HepG2 (cell line): Measurements from ENCODE around the gene SRRM3.
"Not testable (repeated sequence)": the region's sequence is repeated elsewhere in the genome, so short reads cannot be mapped to it uniquely, and the experiment has no call there.

ENCODE experiments used
- CBX2 ChIP-seq, 2 experiments: fragments of 200-600 bp in 1 of 2; sonication (generic); formaldehyde crosslinking in 1 of 2; IDR thresholded peaks; 2 replicates each; pipeline versions ENCODE4 v1.7.0 to v1.8.1; 2018 to 2022; ENCODE audit warnings: low read depth in 2 of 2, low read length in 1 of 2, mild to moderate bottlenecking in 1 of 2, missing genetic modification reagents in 1 of 2
- CTCF ChIP-seq: sonication (generic); formaldehyde crosslinking; IDR thresholded peaks from 2 replicates; pipeline ENCODE4 v1.5.0; 2020; ENCODE audit warnings: mild to moderate bottlenecking, missing genetic modification reagents, moderate library complexity
- DMAP1 ChIP-seq: IDR thresholded peaks from 2 replicates; pipeline ENCODE4 v1.6.1; 2016
- DPF2 ChIP-seq: sonication (generic); formaldehyde crosslinking; IDR thresholded peaks from 2 replicates; pipeline ENCODE4 v1.4.0; 2020; ENCODE audit warnings: mild to moderate bottlenecking, low read depth, missing genetic modification reagents, borderline replicate concordance
- EP300 ChIP-seq, 3 experiments: sonication (generic) in 1 of 3; formaldehyde crosslinking in 1 of 3; IDR thresholded peaks; 2 replicates each; pipeline versions ENCODE4 v1.5.1 to v1.6.1; 2011 to 2020; ENCODE audit warnings: low read depth in 2 of 3, low read length in 2 of 3, borderline replicate concordance in 1 of 3, improper control_type of control experiment in 1 of 3, mild to moderate bottlenecking in 1 of 3, missing genetic modification reagents in 1 of 3, moderate library complexity in 1 of 3
- EZH2 ChIP-seq: conservative IDR thresholded peaks from 2 replicates; pipeline ENCODE4 v1.6.1; 2012; ENCODE audit warnings: mild to moderate bottlenecking, low read depth, low read length, moderate library complexity
- HIC2 ChIP-seq: sonication (generic); formaldehyde crosslinking; IDR thresholded peaks from 2 replicates; pipeline ENCODE4 v1.9.0; 2022; ENCODE audit warnings: low read depth, missing genetic modification reagents
- REPIN1 ChIP-seq: sonication (generic); formaldehyde crosslinking; IDR thresholded peaks from 2 replicates; pipeline ENCODE4 v1.8.0; 2022; ENCODE audit warnings: missing genetic modification reagents, low read depth, mild to moderate bottlenecking, borderline replicate concordance
- SRF ChIP-seq: IDR thresholded peaks from 2 replicates; pipeline ENCODE4 v1.6.1; 2011; ENCODE audit warnings: mild to moderate bottlenecking, low read depth, low read length, moderate library complexity
- ZFX ChIP-seq: sonication (generic); formaldehyde crosslinking; IDR thresholded peaks from 2 replicates; pipeline ENCODE4 v1.4.0; 2020; ENCODE audit warnings: mild to moderate bottlenecking, low read depth, missing genetic modification reagents, moderate library complexity
- ZNF318 ChIP-seq: sonication (generic); formaldehyde crosslinking; IDR thresholded peaks from 2 replicates; pipeline ENCODE4 v1.4.0; 2020; ENCODE audit warnings: mild to moderate bottlenecking, missing genetic modification reagents

- TF ChIP-seq CTCF (CRISPR knock-in tag); HIC2 (CRISPR knock-in tag); ZFX (CRISPR knock-in tag); CBX2 (IDR thresholded peaks at IDR 0.05; ENCODE audit: low read depth, low read length); CBX2 (CRISPR knock-in tag; IDR thresholded peaks at IDR 0.05; ENCODE audit: low read depth); EP300 (IDR thresholded peaks at IDR 0.05; ENCODE audit: low read depth in 2 of 2, low read length in 2 of 2); EP300 (CRISPR knock-in tag; IDR thresholded peaks at IDR 0.05; ENCODE audit: borderline replicate concordance); ZNF318; EZH2; DMAP1; REPIN1 (CRISPR knock-in tag); DPF2 (CRISPR knock-in tag): not testable (repeated sequence)
- peak; percentile 52; the same call in 1 of the 2 replicates for TF ChIP-seq SRF
Observed at GRCh38 chr7:76163812-76164211, 37.9 kb upstream of the SRRM3 start.
